Sigmoid colon (tissue), 4 donors: Measurements from ENCODE around the gene POLD1.
"Not testable (repeated sequence)": the region's sequence is repeated elsewhere in the genome, so short reads cannot be mapped to it uniquely, and the experiment has no call there.

Source experiments
- EP300 ChIP-seq, 4 donors: sonication (generic); formaldehyde crosslinking; IDR thresholded peaks; one replicate each; pipeline ENCODE4 v1.6.1; 2017; ENCODE audit warnings: antibody characterized with exemption in 4 of 4
- POLR2A ChIP-seq, 2 donors: fragments of 450-650 bp; IDR thresholded peaks; one replicate each; pipeline ENCODE4 v1.6.1; 2016; ENCODE audit warnings: antibody characterized with exemption in 2 of 2, mild to moderate bottlenecking in 2 of 2, moderate library complexity in 2 of 2
- TF ChIP-seq, protein P1 (sequence below), 4 experiments: fragments of 450-650 bp in 3 of 4; fragments of 200-600 bp in 1 of 4; IDR thresholded peaks; one replicate each; pipeline ENCODE4 v1.5.1; 2016 to 2019; ENCODE audit warnings: antibody characterized with exemption in 4 of 4, mild to moderate bottlenecking in 3 of 4, moderate library complexity in 2 of 4

GRCh38 chr19:50390952-50391351, 6.8 kb downstream of the POLD1 start:
- TF ChIP-seq, protein P1, sequence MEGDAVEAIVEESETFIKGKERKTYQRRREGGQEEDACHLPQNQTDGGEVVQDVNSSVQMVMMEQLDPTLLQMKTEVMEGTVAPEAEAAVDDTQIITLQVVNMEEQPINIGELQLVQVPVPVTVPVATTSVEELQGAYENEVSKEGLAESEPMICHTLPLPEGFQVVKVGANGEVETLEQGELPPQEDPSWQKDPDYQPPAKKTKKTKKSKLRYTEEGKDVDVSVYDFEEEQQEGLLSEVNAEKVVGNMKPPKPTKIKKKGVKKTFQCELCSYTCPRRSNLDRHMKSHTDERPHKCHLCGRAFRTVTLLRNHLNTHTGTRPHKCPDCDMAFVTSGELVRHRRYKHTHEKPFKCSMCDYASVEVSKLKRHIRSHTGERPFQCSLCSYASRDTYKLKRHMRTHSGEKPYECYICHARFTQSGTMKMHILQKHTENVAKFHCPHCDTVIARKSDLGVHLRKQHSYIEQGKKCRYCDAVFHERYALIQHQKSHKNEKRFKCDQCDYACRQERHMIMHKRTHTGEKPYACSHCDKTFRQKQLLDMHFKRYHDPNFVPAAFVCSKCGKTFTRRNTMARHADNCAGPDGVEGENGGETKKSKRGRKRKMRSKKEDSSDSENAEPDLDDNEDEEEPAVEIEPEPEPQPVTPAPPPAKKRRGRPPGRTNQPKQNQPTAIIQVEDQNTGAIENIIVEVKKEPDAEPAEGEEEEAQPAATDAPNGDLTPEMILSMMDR (IDR thresholded peaks at IDR 0.05) = not testable (repeated sequence)
- not testable (repeated sequence) for TF ChIP-seq POLR2A, EP300 (IDR thresholded peaks at IDR 0.05)
